HG02642 (cell line): Measurements from ENCODE around the gene DLGAP1.

Experiments used
- ATAC-seq: cut with Tn5 transposase; IDR thresholded peaks from one replicate; pipeline ENCODE4 v1.9.1; 2021; ENCODE audit warnings: mild to moderate bottlenecking; ENCODE audit not compliant: unreplicated experiment, poor library complexity

Gene DLGAP1

GRCh38 chr18:3851159-3851558, 603.9 kb downstream of the DLGAP1 start:
- ATAC-seq = no peak

- no peak for ATAC-seq
Observed at GRCh38 chr18:3848316-3848715, 606.8 kb downstream of the DLGAP1 start.

- no peak for ATAC-seq
Observed at GRCh38 chr18:3845161-3845560, 609.9 kb downstream of the DLGAP1 start.

- ATAC-seq = no peak
Observed at GRCh38 chr18:3842844-3843243, 612.3 kb downstream of the DLGAP1 start.

GRCh38 chr18:3840766-3841165, 614.3 kb downstream of the DLGAP1 start:
- no peak for ATAC-seq

- ATAC-seq = no peak
Observed at GRCh38 chr18:3839581-3839981, 615.5 kb downstream of the DLGAP1 start.

GRCh38 chr18:3836483-3837335, 618.4 kb downstream of the DLGAP1 start:
- ATAC-seq = no peak

- no peak for ATAC-seq
Observed at GRCh38 chr18:3832025-3832638, 623.0 kb downstream of the DLGAP1 start.

GRCh38 chr18:3830604-3831003, 624.5 kb downstream of the DLGAP1 start:
- ATAC-seq = no peak

GRCh38 chr18:3827236-3827845, 627.8 kb downstream of the DLGAP1 start:
- ATAC-seq = no peak

GRCh38 chr18:3826021-3826420, 629.1 kb downstream of the DLGAP1 start:
- ATAC-seq = no peak

GRCh38 chr18:3824101-3824500, 631.0 kb downstream of the DLGAP1 start:
- ATAC-seq = no peak

- no peak for ATAC-seq
Observed at GRCh38 chr18:3823073-3823472, 632.0 kb downstream of the DLGAP1 start.

GRCh38 chr18:3821524-3821923, 633.6 kb downstream of the DLGAP1 start:
- no peak for ATAC-seq

- no peak for ATAC-seq
Observed at GRCh38 chr18:3819961-3820360, 635.1 kb downstream of the DLGAP1 start.

- no peak for ATAC-seq
Observed at GRCh38 chr18:3816610-3817363, 638.3 kb downstream of the DLGAP1 start.

GRCh38 chr18:3815991-3816390, 639.1 kb downstream of the DLGAP1 start:
- ATAC-seq = no peak

- ATAC-seq = no peak
Observed at GRCh38 chr18:3814816-3815215, 640.3 kb downstream of the DLGAP1 start.

GRCh38 chr18:3810296-3810695, 644.8 kb downstream of the DLGAP1 start:
- no peak for ATAC-seq

GRCh38 chr18:3808985-3809780, 645.9 kb downstream of the DLGAP1 start:
- ATAC-seq = no peak
